ENCODE results near the gene ERMARD.
A peak's percentile ranks its signal among the peaks of the same experiment; 100 is the strongest.
"Not testable (repeated sequence)": the region's sequence is repeated elsewhere in the genome, so short reads cannot be mapped to it uniquely, and the experiment has no call there.

Gene ERMARD

GRCh38 chr6:169738204-169738975 is 13.0 kb upstream of the ERMARD start:
- DNase-seq (ENCODE audit: low spot score), result no peak

- DNase-seq (ENCODE audit: low spot score), result no peak
These were observed 12.4 kb upstream of the ERMARD start for GRCh38 chr6:169738976-169739529.

GRCh38 chr6:169741344-169741743 is 10.1 kb upstream of the ERMARD start:
- no peak for DNase-seq (ENCODE audit: low spot score)

GRCh38 chr6:169745405-169745804 is 6.0 kb upstream of the ERMARD start:
- DNase-seq (ENCODE audit: low spot score), result no peak

- no peak for DNase-seq (ENCODE audit: low spot score)
These were observed 4.9 kb upstream of the ERMARD start for GRCh38 chr6:169746556-169746955.

GRCh38 chr6:169752074-169752623 is 727 bp downstream of the ERMARD start:
- no peak for DNase-seq (ENCODE audit: low spot score)

GRCh38 chr6:169755162-169755561 is 3.7 kb downstream of the ERMARD start:
- peak; percentile 57 for DNase-seq (ENCODE audit: low spot score)

- no peak for DNase-seq (ENCODE audit: low spot score)
These were observed 11.9 kb downstream of the ERMARD start for GRCh38 chr6:169763308-169763707.

GRCh38 chr6:169763881-169764280 is 12.5 kb downstream of the ERMARD start:
- no peak for DNase-seq (ENCODE audit: low spot score)

GRCh38 chr6:169765789-169766188 is 14.4 kb downstream of the ERMARD start:
- DNase-seq (ENCODE audit: low spot score), result not testable (repeated sequence)

- DNase-seq (ENCODE audit: low spot score), result no peak
These were observed 14.8 kb downstream of the ERMARD start for GRCh38 chr6:169766232-169766631.

- peak; percentile 38 for DNase-seq (ENCODE audit: low spot score)
These were observed 15.7 kb downstream of the ERMARD start for GRCh38 chr6:169766921-169767736.

- DNase-seq (ENCODE audit: low spot score), result no peak
These were observed 22.9 kb downstream of the ERMARD start for GRCh38 chr6:169774347-169774746.

GRCh38 chr6:169775321-169775720 is 23.9 kb downstream of the ERMARD start:
- no peak for DNase-seq (ENCODE audit: low spot score)

GRCh38 chr6:169776379-169776778 is 25.0 kb downstream of the ERMARD start:
- no peak for DNase-seq (ENCODE audit: low spot score)

GRCh38 chr6:169777896-169778295 is 26.5 kb downstream of the ERMARD start:
- DNase-seq (ENCODE audit: low spot score), result no peak

- no peak for DNase-seq (ENCODE audit: low spot score)
These were observed 27.2 kb downstream of the ERMARD start for GRCh38 chr6:169778646-169779045.

- no peak for DNase-seq (ENCODE audit: low spot score)
These were observed 27.8 kb downstream of the ERMARD start for GRCh38 chr6:169779092-169779815.

- DNase-seq (ENCODE audit: low spot score), result no peak
These were observed 28.5 kb downstream of the ERMARD start for GRCh38 chr6:169779896-169780295.

- DNase-seq (ENCODE audit: low spot score), result no peak
These were observed 29.2 kb downstream of the ERMARD start for GRCh38 chr6:169780571-169781091.

- DNase-seq (ENCODE audit: low spot score), result no peak
These were observed 31.5 kb downstream of the ERMARD start for GRCh38 chr6:169782966-169783365.

GRCh38 chr6:169783401-169783800 is 32.0 kb downstream of the ERMARD start:
- DNase-seq (ENCODE audit: low spot score), result no peak
